HEK293T (cell line): ENCODE measurements around the gene MRPL23.

Source experiments
- SUZ12 ChIP-seq: fragments of 450-650 bp; IDR thresholded peaks from 2 replicates; pipeline ENCODE4 v1.6.1; 2016; ENCODE audit warnings: mild to moderate bottlenecking
- TARDBP ChIP-seq: fragments of 450-650 bp; IDR thresholded peaks from 2 replicates; pipeline ENCODE4 v1.6.1; 2016

GRCh38 chr11:1969035-1969434 lies 21.9 kb downstream of the MRPL23 start:
- TF ChIP-seq SUZ12 (no peak), TARDBP (no peak)
